Measurements from ENCODE around the gene KDR.

DNA sequence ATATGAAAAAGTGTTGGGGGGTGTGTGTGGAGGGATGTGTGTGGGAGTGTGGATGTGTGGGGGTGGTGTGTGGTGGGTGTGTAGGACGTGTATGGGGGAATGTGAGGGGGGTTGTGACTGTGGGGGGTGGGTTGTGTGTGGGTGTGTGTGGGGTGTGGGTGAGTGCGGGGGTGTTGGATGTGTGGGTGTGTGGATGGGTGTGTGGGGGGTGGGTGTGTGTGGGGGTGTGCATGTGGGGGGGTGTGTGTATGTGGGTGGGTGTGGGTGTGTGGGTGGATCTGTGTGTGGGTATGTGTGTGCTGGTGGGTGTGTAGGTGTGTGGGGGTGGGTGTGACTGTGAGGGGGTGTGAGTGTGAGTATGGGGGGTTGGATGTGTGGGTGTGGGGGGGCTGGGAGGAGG is 47.8 kb downstream of the KDR start:
- TF ChIP-seq FOXK2 (IDR thresholded peaks at IDR 0.05) (no peak), SP1 (IDR thresholded peaks at IDR 0.05) (no peak), FOXM1 (IDR thresholded peaks at IDR 0.05; ENCODE audit: borderline replicate concordance) (no peak), SUZ12 (IDR thresholded peaks at IDR 0.05) (no peak), ELF4 (IDR thresholded peaks at IDR 0.05) (no peak)

Data from HEK293T (cell line).